Dermis microvascular lymphatic vessel endothelial cell (primary cell): ENCODE measurements around the gene MLPH. TPM values are rescaled to one million over a fixed set of nuclear protein-coding genes. Genes with fewer than 3 reads are reported as not detected.

Experiments used
- DNase-seq, 2 donors: peaks; one replicate each; pipeline versions ENCODE4 v3.0.0 to v3.0.0-alpha.2; 2010; ENCODE audit warnings: low read depth in 2 of 2
- total RNA-seq: library from RNA; depleted of rRNA; stranded (reverse); fragments of >200 nt; gene quantifications from 2 replicates; pipeline ENCODE4 v1.2.1, GENCODE V29; 2014

Gene MLPH
- total RNA-seq, 1 donor from 2014 or later = not detected

DNA sequence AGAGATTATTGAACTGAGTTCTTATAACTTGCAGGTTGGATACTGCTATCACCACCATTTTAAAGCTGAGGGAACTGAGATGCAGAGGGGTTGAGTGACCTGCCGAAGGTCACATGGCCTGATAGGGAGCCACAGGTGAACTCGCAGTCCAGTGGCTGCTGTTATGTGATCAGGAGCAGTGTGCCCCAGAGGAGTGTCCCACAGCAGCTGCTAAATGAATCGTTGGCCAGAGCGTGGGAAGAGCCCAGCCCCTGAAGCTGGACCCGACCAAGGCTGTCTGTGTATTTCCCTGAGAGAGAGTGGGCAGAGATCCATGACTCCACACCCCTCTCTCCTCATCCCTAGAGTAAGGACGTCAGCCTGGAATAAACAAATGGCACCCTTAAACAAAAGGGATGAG, 52.6 kb downstream of the MLPH start:
- no peak for DNase-seq

DNA sequence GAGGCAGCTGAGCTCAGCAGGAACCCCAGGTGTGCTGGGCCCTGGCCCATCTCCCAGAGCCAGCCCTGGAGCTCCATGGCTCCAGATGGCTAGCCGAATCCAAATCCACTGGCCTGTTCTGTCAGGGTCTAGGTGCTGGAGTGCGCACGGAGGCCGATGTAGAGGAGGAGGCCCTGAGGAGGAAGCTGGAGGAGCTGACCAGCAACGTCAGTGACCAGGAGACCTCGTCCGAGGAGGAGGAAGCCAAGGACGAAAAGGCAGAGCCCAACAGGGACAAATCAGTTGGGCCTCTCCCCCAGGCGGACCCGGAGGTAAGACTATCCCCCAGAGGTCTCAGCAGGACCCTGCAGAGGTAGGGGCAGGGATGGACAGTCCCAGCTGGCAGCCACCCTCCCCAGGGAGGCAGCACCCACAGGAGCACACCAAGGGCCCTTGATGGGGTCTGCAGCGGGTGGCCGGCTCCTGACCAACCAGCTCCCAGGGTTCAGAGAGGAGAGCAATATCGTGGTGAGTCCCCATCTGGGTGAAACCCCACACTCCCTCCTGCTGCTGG, 53.2 kb downstream of the MLPH start:
- DNase-seq = no peak

DNA sequence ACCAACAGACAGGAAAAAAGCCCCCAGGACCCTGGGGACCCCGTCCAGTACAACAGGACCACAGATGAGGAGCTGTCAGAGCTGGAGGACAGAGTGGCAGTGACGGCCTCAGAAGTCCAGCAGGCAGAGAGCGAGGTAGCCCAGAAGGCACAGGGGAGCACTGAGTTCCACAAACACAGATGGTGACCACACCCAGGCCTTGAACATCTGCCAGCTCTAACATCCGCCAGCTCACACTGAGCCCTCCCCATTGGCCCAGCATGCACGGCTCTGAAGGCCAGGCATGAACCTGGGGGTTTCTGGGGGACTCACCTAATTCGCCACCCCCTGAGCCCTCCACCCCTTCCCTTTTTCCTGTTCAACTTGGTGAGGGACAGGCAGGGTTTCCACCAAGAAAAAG, 53.8 kb downstream of the MLPH start:
- peak; percentile 5 to 10 for DNase-seq

DNA sequence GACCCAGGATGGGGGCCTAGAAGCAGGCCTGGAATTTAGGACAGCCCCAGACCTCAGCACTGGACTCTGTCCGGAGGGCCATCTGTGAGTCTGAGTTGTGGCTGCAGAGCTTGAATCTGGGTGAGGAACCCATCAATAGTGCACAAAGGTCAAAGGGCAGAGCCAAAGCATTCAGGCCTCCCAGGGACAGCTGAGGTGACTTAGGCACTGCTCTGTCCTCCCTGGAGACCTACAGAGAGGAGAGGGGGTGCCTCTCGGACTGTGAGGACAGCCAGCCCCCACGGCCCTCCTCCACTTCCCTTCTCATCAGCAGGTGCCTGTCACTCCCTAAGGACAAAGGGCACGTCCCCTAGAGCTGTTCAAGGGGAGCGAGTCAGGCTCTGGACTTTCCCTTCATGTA, 54.2 kb downstream of the MLPH start:
- DNase-seq = no peak

DNA sequence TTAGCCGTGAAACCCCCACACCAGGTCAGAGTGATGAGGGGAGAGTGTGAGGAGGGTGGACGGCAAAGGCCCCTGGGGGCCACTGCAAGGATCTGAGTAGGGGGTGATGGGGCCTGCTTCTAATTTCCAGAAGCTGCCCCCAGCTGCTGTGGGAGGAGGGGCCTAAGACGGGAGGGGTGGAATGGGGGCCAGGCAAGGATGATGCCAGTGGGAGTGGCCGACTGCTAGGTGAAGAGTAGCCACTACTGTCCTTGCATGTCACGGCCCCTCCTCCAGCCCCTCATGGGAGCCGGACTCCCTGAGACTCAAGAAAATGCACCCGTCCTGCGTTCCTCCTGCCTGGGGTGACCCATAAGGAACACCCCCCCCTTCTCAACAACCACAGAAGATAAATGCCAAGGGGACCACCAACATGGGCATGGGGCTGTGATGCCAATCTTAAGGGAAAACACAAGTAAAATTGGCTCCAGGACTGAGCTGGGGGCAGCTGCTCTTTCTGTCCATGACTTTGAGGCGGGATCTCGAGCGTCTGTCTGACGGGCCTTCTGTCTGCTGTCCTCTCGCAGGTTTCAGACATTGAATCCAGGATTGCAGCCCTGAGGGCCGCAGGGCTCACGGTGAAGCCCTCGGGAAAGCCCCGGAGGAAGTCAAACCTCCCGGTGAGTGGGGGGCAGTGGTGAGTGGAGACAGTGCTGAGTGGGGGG, 55.1 kb downstream of the MLPH start:
- no peak for DNase-seq

DNA sequence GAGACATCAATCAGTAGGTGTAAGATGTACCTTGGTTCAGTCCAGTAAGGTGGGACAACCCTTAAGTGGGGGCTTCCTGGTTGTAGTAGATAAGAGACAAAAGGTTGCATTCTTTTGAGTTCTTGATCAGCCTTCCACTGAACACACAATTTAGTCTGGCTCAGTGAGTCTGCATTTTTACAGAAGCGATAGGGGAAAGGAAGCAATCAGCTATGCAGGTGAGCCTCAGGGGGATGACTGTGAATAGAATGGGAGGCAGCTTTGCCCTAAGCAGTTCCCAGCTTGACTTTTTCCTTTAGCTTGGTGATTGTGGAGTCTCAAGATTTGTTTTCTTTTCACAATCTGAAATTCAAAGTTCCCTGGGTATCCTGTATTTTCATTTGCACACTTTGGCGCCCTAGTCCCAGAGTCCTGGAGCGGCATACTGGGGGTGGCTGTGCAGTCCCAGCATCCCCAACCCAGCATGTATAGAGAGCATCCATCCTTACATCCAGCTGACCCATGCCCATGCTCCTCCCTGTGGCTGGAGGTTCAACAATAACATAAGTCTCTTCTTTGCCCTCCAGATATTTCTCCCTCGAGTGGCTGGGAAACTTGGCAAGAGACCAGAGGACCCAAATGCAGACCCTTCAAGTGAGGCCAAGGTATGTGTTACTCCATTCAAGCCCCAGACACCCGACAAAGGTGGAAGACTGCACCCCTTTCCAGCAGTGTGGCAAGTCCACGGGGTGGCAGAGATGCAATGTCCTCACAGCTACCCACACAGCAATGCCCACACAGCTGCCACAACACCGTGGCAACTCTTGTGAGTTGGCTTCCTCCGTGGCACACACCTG, 59.2 kb downstream of the MLPH start:
- DNase-seq = no peak

DNA sequence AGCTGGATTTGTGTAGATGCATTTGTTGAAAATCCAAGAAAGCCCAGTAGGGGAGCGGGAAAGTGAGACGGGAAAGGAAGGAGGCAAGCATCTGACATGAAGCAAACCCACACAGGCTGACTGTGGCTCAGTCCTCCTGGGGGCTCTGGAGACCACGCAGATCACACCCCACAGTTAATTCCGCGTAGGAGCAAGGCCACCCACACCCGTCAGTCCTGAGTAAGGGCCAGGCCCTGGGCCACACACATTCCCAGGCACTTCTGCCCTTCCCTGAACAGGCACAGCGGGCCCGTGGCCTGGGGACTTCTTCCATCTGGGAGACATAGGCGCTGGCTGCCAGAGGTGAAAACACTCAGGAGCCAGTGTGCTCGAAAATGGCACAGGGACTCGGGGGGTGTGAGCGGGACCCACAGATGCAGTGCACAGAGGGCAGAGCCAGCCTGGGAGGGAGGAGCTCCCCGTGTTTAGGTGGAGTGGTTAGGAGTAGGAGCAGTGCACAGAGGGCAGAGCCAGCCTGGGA, 59.9 kb downstream of the MLPH start:
- no peak for DNase-seq

DNA sequence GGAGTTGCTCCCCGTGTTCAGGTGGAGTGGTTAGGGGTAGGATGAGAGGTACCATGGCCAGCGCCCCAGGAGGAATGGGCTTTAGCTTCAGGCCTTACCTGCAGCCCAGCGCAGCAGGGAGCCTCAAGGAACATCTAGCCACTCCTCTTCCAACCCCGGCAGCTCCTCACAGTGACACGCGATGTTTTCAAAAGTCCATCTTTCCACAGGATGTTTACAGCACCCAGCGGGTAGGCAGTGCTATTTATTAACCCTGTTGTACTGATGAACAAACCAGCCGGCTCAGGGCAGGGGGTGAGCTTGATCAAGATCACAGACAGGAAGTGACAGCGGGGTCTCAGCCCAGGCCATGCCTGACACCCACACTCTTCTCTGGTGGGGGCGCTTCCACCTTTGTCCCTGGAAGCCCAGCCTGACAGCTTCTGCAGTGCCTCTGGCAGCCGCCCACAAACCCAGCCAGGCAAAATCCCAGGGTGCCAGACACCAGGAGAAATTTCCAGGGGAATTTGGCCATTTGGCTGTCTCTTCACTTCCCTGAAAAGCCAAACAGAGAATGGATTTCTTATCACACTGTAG, 60.9 kb downstream of the MLPH start:
- no peak for DNase-seq

DNA sequence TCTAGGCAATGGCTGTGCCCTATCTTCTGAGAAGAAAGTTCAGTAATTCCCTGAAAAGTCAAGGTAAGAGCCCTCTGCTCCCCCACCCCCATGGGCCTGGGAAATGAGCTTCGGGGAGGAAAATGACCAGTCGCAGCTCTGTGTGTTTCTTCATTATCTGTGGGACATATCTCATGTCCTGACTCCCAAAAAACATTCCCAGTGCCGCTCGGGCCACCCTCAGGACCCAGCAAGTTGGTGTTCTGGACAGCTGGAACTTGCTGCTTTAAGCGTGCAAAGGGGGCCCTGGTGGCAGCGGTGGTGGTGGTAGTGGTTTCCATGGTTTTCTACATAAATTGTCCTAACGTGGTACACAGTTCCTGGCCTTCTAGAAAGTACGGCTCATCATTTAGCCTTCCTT, 62.2 kb downstream of the MLPH start:
- DNase-seq = no peak

DNA sequence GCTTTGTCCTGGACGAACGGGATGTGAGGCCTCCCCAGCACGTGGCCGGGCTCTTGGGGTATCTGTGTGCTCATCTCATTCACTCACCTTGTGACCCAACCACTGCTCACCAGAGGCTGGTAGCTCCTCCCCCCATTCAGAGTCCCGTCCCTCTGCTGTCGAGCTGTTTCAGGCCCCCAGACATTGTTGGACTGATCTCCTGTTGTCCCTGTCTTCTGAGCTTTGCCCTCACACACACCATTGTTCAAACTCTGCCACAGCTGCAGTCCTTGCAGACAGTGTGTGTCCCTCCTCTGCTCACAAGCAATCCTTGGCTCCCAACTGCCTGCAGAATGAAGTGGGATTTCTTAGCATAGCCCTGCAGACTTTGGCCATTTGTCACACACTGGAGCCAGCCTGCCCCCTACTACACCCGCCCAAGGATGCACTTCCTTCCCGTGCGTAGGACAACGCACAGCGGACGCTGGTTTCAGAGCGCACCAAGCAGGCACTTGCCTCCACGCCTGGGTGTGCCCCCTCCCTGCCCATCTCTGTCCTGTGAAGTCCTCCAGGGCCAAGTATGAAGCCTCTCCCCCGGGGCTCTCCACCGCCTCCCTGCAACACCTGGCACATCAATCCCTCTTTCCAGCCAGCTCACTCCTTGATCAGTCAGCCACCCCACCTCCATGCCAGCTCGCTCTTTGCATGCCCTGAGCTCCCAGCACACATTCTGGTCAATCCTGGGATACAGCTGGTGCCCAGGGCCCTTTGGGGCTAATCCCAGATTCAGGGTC, 62.8 kb downstream of the MLPH start:
- no peak for DNase-seq

DNA sequence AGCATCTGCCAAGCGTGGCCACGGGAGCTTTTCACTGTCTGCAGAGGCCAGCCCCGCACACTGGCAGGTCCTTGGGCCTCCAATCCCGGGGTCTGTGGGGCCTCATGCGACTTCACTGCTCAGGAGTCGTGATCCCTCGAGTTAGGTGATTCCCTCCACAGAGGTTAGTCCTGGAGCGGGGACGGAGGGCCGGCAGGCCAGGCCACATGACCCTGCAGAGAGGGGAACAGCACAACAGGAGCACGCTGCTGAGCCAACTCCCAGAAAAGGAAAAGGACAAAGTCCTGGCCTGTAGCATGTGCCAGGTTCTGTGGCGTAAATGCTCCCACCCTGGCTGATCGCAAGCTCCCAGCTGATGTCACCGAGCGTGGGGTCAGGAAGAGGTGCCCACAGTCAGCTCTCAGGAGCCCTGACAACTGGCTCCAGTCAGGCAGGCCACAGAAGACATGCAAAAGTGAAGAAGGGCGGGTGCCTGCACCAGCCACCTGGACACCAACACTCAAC, 64.1 kb downstream of the MLPH start:
- DNase-seq = no peak

DNA sequence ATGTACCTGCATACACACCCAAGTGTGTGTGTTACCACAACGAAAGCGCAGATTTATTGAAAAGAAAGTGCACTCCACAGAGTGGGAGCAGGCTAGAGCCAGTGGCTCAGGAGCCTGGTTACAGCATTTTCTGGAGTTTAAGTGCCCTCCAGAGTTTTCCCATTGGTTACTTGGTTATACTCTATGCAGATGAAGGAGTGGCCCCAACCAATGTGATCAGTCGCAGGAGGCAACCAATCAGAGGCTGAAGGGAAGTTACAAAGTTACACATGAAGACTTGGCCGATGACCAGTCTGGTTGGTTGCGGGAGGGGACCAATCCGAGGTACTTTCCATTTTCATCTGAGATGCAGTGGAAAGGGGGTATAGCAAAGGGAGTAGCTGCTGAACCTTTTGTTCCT, 65.9 kb downstream of the MLPH start:
- DNase-seq = no peak

DNA sequence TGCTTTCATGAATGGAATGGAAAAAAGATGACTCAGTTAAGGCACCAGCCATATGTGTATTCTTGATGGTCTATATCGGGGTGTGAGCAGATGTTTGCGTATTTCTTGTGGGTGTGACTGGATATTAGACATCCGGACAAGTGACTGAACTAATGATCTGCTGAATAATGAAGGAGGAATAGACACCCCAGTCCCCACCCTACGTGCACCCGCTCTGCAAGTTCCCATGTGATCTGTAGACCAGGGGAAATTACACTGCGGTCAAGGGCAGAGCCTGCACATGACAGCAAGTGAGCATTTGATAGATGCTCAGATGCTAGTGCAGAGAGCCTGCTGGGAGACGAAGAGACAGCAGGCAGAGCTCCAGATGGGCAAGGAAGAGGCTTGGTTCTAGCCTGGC, 66.9 kb downstream of the MLPH start:
- no peak for DNase-seq

DNA sequence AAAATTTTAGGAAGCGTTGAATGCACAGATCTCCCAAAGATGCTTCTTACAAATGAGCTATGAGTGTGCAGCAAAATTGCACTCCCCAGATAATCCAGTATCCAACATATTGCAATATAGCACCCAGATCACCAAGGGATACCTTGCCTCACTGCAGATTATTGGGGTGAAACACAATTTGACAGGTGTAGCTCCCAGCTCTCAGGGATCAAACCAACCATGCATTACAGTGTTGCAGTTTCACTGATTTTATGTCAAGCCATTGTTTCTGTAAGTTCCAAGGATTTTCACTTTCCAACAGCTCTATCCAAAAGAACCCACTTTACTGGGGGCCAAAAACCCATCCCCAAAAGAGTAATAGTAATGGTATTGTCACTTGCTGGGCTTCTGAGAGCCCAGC, 68.5 kb downstream of the MLPH start:
- no peak for DNase-seq

DNA sequence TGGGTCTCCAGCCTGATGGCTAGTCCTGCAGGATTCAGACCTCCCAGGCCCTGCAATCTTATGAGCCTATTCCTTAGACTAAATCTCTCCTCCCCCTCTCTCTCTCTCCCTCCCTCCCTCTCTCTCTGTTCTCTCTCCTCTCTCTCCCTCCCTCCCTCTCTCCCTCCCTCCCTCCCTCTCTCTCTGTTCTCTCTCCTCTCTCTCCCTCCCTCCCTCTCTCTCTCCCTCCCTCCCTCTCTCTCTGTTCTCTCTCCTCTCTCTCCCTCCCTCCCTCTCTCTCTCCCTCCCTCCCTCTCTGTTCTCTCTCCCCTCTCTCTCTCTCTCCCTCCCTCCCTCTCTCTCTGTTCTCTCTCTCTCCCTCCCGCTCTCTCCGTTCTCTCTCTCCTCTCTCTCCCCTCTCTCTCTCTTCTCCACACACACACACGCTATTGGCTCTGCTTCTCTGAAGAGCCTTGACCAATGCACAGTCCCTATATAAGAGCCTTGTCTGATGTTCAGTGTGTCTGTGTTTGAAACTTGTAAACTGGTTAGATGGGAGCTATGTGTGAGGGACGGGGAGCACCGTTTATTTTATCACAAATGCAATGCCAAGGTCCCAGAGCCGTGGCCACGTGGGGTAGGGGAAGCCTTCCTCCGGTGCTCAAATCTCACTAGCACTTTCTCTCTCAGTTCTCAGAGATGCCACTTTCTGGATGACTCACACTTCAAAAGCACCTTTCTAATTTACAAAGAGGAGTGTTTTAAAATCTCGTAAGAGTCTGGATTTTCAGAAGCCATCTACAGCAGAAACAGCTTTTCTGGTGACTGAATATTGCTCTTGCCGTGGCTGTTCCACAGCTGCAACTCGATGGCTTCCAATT, 70.0 kb downstream of the MLPH start:
- DNase-seq = no peak

DNA sequence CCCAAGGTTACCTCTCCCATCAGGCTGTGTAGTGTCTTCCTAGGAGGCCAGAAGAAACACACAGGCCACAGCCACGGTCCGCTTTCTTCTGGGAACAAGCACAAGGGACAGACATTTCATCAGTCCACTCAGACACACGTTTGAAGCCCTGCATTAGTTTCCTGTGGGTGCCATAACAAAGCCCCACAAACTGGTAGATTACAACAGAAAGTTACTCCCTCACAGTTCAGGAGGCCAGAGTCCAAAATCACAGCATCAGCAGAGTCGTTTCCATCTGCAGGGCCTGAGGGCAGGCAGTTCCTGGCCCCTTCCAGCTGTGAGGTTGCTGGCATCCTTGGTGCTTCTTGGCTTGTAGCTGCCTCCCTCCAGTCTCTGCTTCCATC, 70.6 kb downstream of the MLPH start:
- DNase-seq = no peak

DNA sequence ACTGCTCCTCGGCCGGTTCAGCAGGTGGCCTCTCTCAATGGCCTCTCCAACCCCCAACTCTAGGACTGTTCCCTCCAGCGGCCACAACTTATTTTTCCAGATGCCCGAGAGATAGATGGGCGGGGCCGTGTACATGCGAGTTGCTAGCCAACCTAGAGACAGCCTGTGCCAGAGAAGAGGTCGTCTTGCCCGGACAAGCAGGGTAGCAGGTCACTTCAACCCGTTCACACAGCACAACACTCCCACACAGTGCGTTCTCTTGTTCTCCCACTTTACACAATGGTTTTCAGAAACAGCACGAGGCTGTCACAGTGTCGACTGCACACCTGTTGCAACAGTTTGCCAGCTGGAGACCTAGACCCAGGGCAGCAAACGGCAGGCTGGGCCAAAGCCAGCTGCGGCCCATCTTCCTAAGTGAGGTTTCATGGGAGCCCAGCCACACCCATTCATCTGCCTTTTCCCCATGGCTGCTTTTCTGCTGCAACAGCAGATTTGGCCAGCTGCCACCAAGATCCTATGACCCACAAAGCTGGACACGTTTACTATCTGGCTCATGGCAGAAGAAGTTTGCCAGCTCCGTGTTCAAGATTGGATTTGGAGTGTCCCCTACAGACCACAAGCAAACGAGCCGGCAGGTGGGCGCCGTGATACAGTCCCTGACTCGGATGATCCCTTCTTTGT, 72.0 kb downstream of the MLPH start:
- peak in 1 of 2 donors; percentile 53 for DNase-seq

DNA sequence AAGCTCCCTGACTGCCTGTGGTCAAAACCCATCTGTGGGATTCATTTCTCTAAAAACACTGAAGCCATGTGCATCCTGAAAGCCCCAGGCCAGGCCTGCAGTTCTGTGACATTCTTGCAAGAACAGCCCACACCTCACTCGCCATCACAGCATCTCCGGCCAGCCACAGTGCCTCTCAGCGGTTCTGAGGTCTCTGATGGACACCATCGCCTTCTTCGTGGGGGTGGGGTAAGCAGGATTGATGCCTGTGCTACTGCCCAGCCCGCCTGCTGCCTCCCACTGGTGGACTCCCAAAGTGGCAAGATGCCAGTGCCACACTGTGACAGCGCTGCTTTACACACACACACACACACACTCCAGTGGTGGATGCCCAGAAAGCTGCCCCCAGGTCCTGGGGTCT, 74.2 kb downstream of the MLPH start:
- DNase-seq = no peak

DNA sequence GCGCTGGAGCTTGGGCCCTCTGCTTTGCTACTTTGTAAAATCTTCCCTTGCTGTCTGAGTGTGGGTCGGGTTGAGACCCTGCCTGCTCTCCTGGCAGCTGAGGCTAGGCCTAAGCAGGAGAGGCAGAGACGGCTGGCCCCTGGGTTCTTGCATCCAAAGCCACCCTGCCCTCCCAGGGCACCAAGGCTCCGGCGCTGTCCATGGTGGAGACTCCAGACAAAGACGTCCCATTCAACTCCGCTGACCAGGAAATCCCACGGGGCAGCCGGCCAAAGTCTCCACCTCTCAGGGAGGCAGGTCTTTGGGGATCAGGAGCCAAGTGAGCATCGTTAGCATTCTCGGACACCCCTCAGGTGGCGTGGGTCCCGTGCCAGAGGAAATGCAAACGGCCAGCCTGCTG, 76.8 kb downstream of the MLPH start:
- peak in 1 of 2 donors; percentile 32 for DNase-seq
